Cardiac muscle cell (in vitro differentiated cells and primary cell): Measurements from ENCODE around the gene ANXA7. TPM values are rescaled to one million over a fixed set of nuclear protein-coding genes. Genes with fewer than 3 reads are reported as not detected.

ENCODE experiments used
- DNase-seq, 2 donors: peaks; one replicate each; pipeline versions ENCODE4 v3.0.0 to v3.0.0-alpha.2; 2010 to 2017; ENCODE audit warnings: low read depth in 1 of 2, low spot score in 1 of 2
- H3K27ac ChIP-seq: fragments of 200-600 bp; sonication (generic); 2 replicates; pipeline ENCODE4 v1.5.1; 2016
- H3K27me3 ChIP-seq: fragments of 200-600 bp; sonication (generic); 2 replicates; pipeline ENCODE4 v1.6.0; 2016; ENCODE audit warnings: control low read depth
- H3K36me3 ChIP-seq: fragments of 200-600 bp; sonication (generic); 2 replicates; pipeline ENCODE4 v1.5.1; 2016; ENCODE audit warnings: control low read depth
- H3K4me1 ChIP-seq: fragments of 200-600 bp; sonication (generic); 2 replicates; pipeline ENCODE4 v1.8.1; 2017; ENCODE audit warnings: low read depth, mild to moderate bottlenecking, mixed run types
- H3K4me3 ChIP-seq: fragments of 200-600 bp; sonication (generic); 2 replicates; pipeline ENCODE4 v1.5.1; 2016; ENCODE audit warnings: mild to moderate bottlenecking
- H3K9me3 ChIP-seq: fragments of 200-600 bp; sonication (generic); 2 replicates; pipeline ENCODE4 v1.5.1; 2017; ENCODE audit warnings: low read depth, mild to moderate bottlenecking, control low read depth
- polyA plus RNA-seq: library from polyadenylated mRNA; unstranded; fragments of >200 nt; fragmentation: Nextera tagmentation; extraction: Ambion mirVana; gene quantifications from 2 replicates; pipeline ENCODE4 v1.2.1, GENCODE V29; 2016
- total RNA-seq: library from RNA; depleted of rRNA; stranded (reverse); fragments of >200 nt; gene quantifications from 2 replicates; pipeline ENCODE4 v1.2.3, GENCODE V29; 2016
- TF ChIP-seq, protein P1 (sequence below): IDR thresholded peaks from 2 replicates; pipeline ENCODE4 v1.5.1; 2012; ENCODE audit warnings: low read depth, mild to moderate bottlenecking, low read length

The ANXA7 gene
- total and polyA plus RNA-seq, 2 experiments from 2014 or later: 53.9 to 64.5 TPM

DNA sequence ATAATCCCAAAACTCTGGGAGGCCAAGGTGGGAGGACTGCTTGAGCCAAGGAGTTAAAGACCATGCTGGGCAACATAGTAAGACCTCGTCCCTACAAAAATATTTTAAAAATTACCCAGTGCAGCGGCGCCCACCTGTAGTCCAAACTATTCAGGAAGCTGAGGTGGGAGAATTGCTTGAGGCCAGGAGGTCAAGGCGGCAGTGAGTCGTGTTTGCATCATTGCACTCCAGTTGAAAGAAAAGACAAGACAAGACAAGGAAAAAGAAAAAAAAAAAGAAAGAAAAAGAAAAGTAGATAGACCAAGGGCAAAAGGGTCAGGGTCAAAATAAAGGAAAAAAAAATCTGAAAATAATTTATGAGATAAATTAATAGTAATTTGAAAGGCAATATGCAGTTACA, 5.8 kb downstream of the ANXA7 start:
- Histone ChIP-seq H3K4me1 (peaks cover 3% of the 10 kb centered on the region), H3K9me3 (no peaks in the 10 kb centered on the region), H3K36me3 (no peaks in the 10 kb centered on the region), H3K27ac (no peak overlapping the region), H3K27me3 (no peaks in the 10 kb centered on the region), H3K4me3 (no peak overlapping the region)
- TF ChIP-seq, protein P1, sequence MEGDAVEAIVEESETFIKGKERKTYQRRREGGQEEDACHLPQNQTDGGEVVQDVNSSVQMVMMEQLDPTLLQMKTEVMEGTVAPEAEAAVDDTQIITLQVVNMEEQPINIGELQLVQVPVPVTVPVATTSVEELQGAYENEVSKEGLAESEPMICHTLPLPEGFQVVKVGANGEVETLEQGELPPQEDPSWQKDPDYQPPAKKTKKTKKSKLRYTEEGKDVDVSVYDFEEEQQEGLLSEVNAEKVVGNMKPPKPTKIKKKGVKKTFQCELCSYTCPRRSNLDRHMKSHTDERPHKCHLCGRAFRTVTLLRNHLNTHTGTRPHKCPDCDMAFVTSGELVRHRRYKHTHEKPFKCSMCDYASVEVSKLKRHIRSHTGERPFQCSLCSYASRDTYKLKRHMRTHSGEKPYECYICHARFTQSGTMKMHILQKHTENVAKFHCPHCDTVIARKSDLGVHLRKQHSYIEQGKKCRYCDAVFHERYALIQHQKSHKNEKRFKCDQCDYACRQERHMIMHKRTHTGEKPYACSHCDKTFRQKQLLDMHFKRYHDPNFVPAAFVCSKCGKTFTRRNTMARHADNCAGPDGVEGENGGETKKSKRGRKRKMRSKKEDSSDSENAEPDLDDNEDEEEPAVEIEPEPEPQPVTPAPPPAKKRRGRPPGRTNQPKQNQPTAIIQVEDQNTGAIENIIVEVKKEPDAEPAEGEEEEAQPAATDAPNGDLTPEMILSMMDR: no peak
- DNase-seq: no peak

DNA sequence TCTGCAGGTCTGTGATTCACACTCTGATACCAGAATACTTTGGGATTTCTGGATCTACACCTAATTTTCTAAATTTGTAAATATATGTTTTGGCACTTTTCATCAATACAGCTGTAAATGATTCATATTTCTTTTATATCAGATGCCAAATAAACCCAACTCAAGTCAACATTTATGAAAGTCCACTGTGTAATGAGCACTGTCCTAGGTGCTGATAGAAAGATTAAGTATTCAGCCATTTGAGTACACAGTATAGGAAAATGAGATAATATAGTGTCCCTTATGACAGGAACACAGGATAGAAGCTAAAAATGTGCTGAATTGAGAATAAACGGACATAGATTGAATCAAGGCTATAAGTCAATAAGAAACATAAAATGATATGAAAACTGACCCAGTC, 6.4 kb downstream of the ANXA7 start:
- Histone ChIP-seq H3K36me3 (no peaks in the 10 kb centered on the region), H3K9me3 (no peaks in the 10 kb centered on the region), H3K27ac (no peak overlapping the region), H3K4me1 (no peaks in the 10 kb centered on the region), H3K4me3 (no peak overlapping the region), H3K27me3 (no peaks in the 10 kb centered on the region)
- no peak for DNase-seq
- TF ChIP-seq, protein P1: no peak

DNA sequence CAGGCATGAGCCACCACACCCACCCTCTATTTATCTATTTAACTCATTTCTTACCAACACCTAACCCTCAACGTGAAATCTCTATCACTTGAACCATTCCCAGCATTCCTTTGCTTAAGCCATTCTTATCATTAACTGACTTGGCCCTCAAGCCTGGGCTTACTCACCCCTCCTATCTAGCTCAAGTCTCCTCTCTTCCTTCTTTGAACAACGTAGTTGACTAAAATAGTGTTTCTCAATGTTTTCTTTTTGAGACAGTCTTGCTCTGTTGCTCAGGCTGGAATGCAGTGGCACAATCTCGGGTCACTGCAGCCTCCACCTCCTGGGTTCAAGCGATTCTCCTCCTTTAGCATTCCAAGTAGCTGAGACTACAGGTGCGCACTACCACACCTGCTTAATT, 7.0 kb downstream of the ANXA7 start:
- Histone ChIP-seq H3K27me3 (no peaks in the 10 kb centered on the region), H3K4me1 (no peaks in the 10 kb centered on the region), H3K27ac (no peak overlapping the region), H3K36me3 (no peaks in the 10 kb centered on the region), H3K9me3 (no peaks in the 10 kb centered on the region), H3K4me3 (no peak overlapping the region)
- TF ChIP-seq, protein P1: no peak
- peak in 1 of 2 donors; percentile 23 for DNase-seq

DNA sequence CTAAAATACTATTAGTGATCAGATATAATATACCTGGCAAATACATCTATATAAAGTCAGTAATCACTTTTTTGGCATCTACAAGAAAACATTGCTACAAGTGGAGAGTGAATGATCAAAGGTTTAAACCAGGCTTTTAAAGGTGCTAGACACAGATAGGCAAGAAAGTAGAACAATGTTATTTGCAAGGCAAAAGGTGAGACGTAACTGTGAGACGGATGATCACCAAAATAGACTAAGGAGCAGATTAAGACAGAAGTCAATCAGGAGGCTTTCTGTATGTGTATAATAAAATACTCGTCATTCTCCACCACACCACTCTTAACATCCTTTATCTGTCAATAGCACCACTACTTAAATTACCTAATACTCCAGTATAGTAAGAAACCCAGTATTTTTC, 8.3 kb downstream of the ANXA7 start:
- no peaks in the 10 kb centered on the region for H3K27me3 ChIP-seq
- TF ChIP-seq, protein P1: no peak

DNA sequence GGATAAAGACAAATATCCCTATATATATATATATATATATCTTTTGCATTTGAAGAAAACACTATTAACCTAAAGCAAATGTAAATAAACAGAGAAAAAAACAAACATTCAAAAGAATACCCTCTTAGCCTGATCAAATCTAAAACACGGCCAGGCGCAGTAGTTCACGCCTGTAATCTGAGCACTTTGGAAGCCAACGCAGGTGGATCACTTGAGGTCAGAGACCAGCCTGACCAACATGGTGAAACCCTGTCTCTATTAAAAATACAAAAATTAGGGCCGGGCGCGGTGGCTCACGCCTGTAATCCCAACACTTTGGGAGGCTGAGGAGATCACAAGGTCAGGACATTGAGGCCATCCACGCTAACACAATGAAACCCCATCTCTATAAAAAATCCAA, 9.2 kb downstream of the ANXA7 start:
- no peaks in the 10 kb centered on the region for H3K9me3 ChIP-seq
- no peak for DNase-seq
- H3K27me3 ChIP-seq: no peaks in the 10 kb centered on the region
- H3K36me3 ChIP-seq: no peaks in the 10 kb centered on the region
- H3K4me3 ChIP-seq: no peak overlapping the region
- TF ChIP-seq, protein P1: no peak
- no peaks in the 10 kb centered on the region for H3K4me1 ChIP-seq
- no peak overlapping the region for H3K27ac ChIP-seq

More for the DNA sequence above, 8.3 kb downstream of the ANXA7 start:
- Histone ChIP-seq H3K4me1 (no peaks in the 10 kb centered on the region), H3K4me3 (no peak overlapping the region), H3K9me3 (no peaks in the 10 kb centered on the region), H3K36me3 (no peaks in the 10 kb centered on the region), H3K27ac (no peak overlapping the region)
- DNase-seq: no peak

DNA sequence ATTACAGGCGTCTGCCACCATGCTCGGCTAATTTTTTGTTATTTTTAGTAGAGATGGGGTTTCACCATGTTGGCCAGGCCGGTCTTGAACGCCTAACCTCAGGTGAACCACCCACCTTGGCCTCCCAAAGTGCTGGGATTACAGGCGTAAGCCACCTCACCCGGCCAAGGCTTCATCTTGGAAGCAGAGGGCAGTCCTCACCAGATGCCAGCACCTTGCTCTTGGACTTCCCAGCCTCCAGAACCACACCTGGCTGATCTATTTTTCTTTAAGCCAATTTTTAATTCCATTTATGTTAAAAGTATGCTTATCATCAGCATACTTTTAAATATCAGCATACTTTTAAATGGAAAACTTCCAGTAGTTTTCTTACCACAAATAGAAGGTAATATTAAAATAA, 12.2 kb downstream of the ANXA7 start:
- H3K27me3 ChIP-seq: no peaks in the 10 kb centered on the region
- no peak for DNase-seq
- H3K4me3 ChIP-seq: no peak overlapping the region
- H3K4me1 ChIP-seq: no peaks in the 10 kb centered on the region
- TF ChIP-seq, protein P1: no peak
- H3K36me3 ChIP-seq: peaks cover 5% of the 10 kb centered on the region
- H3K27ac ChIP-seq: no peak overlapping the region
- H3K9me3 ChIP-seq: no peaks in the 10 kb centered on the region
